ENCODE results near the gene TRIO.

GRCh38 chr5:14385019-14385418 is 241.9 kb downstream of the TRIO start:
- TF ChIP-seq RARB (CRISPR knock-in tag; IDR thresholded peaks at IDR 0.05) (no peak), TCF4 (CRISPR knock-in tag; IDR thresholded peaks at IDR 0.05; ENCODE audit: borderline replicate concordance) (no peak)
